Right lobe of liver (tissue), 6 donors: ENCODE data around the gene NCS1. TPM values are rescaled to one million over a fixed set of nuclear protein-coding genes. Genes with fewer than 3 reads are reported as not detected.

Experiments used
- ATAC-seq, 4 donors: fragments of 200-7000 bp; cut with Tn5 transposase; one replicate each; pipeline ENCODE4 v1.9.1; 2020; ENCODE audit warnings: mild to moderate bottlenecking in 4 of 4, moderate library complexity in 4 of 4
- DNase-seq, 3 donors: peaks; one replicate each; pipeline ENCODE4 v3.0.0-alpha.2; 2020
- H3K27ac ChIP-seq, 3 donors: fragments of 200-600 bp; one replicate each; pipeline ENCODE4 v1.8.0; 2022
- H3K27me3 ChIP-seq, 2 donors: fragments of 200-600 bp; one replicate each; pipeline ENCODE4 v1.8.0; 2022
- H3K36me3 ChIP-seq, 4 donors: fragments of 200-600 bp; sonication (generic) in 1 of 4; one replicate each; pipeline versions ENCODE4 v1.5.1 to v1.8.0; 2017 to 2022; ENCODE audit warnings: control low read depth in 1 of 4
- H3K4me1 ChIP-seq, 4 donors: fragments of 200-600 bp; sonication (generic) in 1 of 4; one replicate each; pipeline versions ENCODE4 v1.5.1 to v1.8.0; 2017 to 2022; ENCODE audit warnings: control low read depth in 1 of 4
- H3K4me3 ChIP-seq, 3 donors: fragments of 200-600 bp; one replicate each; pipeline ENCODE4 v1.8.0; 2022
- H3K9me3 ChIP-seq, 4 donors: fragments of 200-600 bp; sonication (generic) in 1 of 4; one replicate each; pipeline versions ENCODE4 v1.5.1 to v1.8.0; 2017 to 2022; ENCODE audit warnings: control low read depth in 1 of 4
- POLR2A ChIP-seq: fragments of 450-650 bp; IDR thresholded peaks from one replicate; pipeline ENCODE4 v1.6.1; 2017; ENCODE audit warnings: antibody characterized with exemption, mild to moderate bottlenecking
- WGBS: methylation state at CpG from one replicate; pipeline ENCODE4 v1.1.6; 2018; ENCODE audit warnings: low coverage, low lambda C conversion rate; ENCODE audit not compliant: insufficient coverage; ENCODE audit errors: missing lambda C conversion rate; 5-methylcytosine and 5-hydroxymethylcytosine counted together
- intact Hi-C, 2 donors: fragments of 100-400 bp; cut with DNase I; formaldehyde crosslinking; loops; one replicate each; pipeline versions ENCODE4 v1.11.2 to v1.14.1; 2022
- total RNA-seq, 6 experiments: library from RNA; depleted of rRNA in 2 of 6; stranded (reverse); fragments of >200 nt in 2 of 6; fragmentation: NEBNext Ultra II Directional in 3 of 6; extraction: Animal tissue kit (Norgen Biotek cat#: 25700) in 3 of 6; gene quantifications; one replicate each; pipeline versions ENCODE4 v1.1.0 to v1.2.4, GENCODE V29; 2016 to 2023
- TF ChIP-seq, protein P1 (sequence below), 4 donors: fragments of 200-600 bp in 3 of 4; fragments of 450-650 bp in 1 of 4; IDR thresholded peaks; one replicate each; pipeline versions ENCODE4 v1.5.1 to v1.8.0; 2016 to 2022; ENCODE audit warnings: antibody characterized with exemption in 4 of 4, mild to moderate bottlenecking in 2 of 4
- donor health status: DM: no; HTN: yes; CAD: no.
- donor health status: DM: no; HTN: no; CAD: no.
- donor health status: DM: no; HTN: no; CAD: no.
- donor health status: DM: no; HTN: yes; CAD: no.
- donor health status: DM: no; HTN: yes; CAD: no.

NCS1 gene
- total RNA-seq, 6 experiments from 2014 or later: 1.6 to 3.3 (median 2.8) TPM

DNA sequence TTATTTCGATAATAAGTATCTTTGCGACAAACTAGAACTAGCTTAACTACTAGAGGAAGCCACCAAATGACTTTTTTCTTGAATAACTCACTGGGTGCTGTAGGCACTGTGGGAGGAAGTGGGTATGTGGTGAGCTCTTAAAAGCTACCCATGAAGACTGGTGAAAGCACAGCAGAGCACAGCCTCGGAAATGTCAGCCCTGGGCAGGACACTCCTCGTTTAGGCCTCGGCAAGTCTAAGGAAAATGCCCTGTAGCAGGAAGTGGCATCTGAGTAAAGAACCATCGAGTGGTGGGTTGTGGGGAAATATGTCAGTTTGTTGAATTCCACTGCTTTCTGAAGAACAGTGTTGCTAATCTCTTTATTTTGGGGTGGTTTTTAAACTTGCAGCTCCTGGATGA, 44.0 kb upstream of the NCS1 start:
- intact Hi-C loops: no loop called here
- DNase-seq: no peak
- no peaks in the 10 kb centered on the region for H3K27me3 ChIP-seq
- H3K4me3 ChIP-seq: no peak overlapping the region
- peak; percentile 57 to 75 (median 60) for ATAC-seq
- peak overlapping the region in 2 of 3 donors; percentile 37 to 77 for H3K27ac ChIP-seq
- TF ChIP-seq POLR2A: no peak
- TF ChIP-seq, protein P1, sequence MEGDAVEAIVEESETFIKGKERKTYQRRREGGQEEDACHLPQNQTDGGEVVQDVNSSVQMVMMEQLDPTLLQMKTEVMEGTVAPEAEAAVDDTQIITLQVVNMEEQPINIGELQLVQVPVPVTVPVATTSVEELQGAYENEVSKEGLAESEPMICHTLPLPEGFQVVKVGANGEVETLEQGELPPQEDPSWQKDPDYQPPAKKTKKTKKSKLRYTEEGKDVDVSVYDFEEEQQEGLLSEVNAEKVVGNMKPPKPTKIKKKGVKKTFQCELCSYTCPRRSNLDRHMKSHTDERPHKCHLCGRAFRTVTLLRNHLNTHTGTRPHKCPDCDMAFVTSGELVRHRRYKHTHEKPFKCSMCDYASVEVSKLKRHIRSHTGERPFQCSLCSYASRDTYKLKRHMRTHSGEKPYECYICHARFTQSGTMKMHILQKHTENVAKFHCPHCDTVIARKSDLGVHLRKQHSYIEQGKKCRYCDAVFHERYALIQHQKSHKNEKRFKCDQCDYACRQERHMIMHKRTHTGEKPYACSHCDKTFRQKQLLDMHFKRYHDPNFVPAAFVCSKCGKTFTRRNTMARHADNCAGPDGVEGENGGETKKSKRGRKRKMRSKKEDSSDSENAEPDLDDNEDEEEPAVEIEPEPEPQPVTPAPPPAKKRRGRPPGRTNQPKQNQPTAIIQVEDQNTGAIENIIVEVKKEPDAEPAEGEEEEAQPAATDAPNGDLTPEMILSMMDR (IDR thresholded peaks at IDR 0.05): no peak
- no peaks in the 10 kb centered on the region for H3K9me3 ChIP-seq
- WGBS: 45% methylated on average over 6 of the region's 6 CpGs
- no peaks in the 10 kb centered on the region for H3K4me1 ChIP-seq
- peaks cover 0 to 20% (median 5%) of the 10 kb centered on the region in 4 donors for H3K36me3 ChIP-seq

DNA sequence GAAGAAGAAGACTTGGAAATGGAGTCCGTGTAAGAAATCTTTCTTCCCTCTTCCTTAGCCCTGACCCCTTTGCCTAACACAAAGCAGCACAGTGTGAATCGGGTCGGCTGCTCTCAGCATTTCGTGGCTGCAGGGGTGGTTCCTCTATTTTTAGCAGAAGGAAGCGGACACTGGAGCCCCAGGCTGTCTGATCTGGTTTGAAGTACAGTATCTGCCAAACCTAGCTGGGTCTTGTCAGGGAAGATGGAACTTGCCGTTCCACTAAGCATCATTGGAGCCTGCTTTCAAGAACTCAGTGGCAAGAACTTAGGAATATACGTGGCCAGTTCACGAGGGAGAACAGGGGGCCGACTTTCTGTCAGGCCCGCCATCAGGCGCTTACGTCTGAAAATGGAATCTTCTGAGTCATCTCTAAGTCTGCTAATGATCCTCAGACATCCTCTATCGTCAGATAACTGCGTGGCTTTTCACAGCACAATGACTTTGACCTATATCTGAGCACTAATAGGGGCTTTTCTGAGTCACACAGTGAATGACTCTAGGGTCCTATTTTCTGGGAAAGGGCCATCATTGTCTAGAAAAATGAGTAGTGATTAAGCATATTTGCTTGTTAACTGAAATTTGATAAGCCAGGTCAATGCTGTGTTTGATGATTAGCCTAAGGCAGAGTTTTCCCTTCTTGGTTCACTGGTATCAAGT, 43.3 kb upstream of the NCS1 start:
- no peak overlapping the region for H3K4me3 ChIP-seq
- peak in 1 of 3 donors; percentile 59 for DNase-seq
- H3K27me3 ChIP-seq: no peaks in the 10 kb centered on the region
- peak overlapping the region; percentile 5 to 77 (median 37) for H3K27ac ChIP-seq
- H3K9me3 ChIP-seq: no peaks in the 10 kb centered on the region
- intact Hi-C loops: no loop called here
- H3K4me1 ChIP-seq: no peaks in the 10 kb centered on the region
- peak; percentile 64 to 78 (median 70) for ATAC-seq
- WGBS: 28% methylated on average over 3 of the region's 14 CpGs
- peaks cover 0 to 20% (median 5%) of the 10 kb centered on the region in 4 donors for H3K36me3 ChIP-seq
- TF ChIP-seq POLR2A: no peak
- TF ChIP-seq, protein P1 (IDR thresholded peaks at IDR 0.05): no peak

DNA sequence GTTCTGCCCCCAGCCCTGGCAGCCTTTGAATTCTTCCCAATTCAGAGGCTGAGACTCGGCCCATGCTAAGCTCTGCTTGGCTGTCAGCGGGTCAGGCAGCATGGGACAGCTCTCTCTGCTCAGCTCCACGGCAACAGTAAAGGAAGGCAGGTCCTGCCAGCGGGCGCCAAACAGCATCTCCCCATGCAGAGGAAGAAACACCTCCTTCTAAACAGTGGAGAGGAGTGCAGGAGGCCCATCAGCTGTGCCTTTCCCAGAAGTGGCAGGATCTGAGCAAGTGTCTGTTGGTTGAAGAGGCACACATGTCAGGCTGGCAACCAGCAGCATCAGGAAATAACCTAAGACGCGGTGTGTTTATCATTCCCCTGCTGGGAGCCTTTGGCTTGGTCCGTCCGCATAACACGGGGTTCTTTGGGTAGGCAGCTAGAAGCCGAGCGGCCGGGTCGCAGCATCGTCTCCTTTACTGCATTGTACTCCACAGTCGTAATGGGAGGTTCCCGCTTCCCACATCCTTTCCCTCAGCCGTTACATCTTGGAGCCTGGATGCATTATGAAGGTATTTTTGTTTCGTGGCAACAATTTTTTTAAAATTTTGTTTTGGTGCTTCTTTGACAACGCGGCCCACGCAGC, 42.7 kb upstream of the NCS1 start:
- TF ChIP-seq, protein P1 (IDR thresholded peaks at IDR 0.05): no peak
- no peak for TF ChIP-seq POLR2A
- H3K4me3 ChIP-seq: no peak overlapping the region
- H3K36me3 ChIP-seq: peaks cover 0 to 20% (median 5%) of the 10 kb centered on the region in 4 donors
- DNase-seq: no peak
- no peak for ATAC-seq
- WGBS: 93% methylated on average over 11 of the region's 22 CpGs
- intact Hi-C loops: no loop called here
- H3K4me1 ChIP-seq: no peaks in the 10 kb centered on the region
- no peaks in the 10 kb centered on the region for H3K9me3 ChIP-seq
- H3K27ac ChIP-seq: peak overlapping the region; percentile 5 to 37 (median 11)
- no peaks in the 10 kb centered on the region for H3K27me3 ChIP-seq

DNA sequence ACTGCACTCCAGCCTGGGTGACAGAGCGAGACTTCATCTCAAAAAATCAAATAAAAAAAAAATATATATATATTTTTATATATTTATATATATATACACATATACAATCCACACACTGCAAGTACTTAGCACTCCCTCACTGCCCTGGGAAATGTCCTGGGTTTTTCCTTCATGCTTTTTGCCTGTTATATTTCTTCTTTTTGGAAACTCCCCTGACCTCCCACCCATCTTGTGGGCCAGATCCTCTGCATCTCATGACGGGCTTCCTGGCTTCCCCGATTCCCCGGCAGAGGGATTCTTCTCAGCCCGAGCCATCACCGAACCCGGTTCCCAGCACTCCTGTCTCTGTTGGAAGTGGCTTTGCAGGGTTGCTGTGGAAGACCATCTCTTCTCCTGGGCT, 39.5 kb upstream of the NCS1 start:
- intact Hi-C loops: no loop called here
- no peak for ATAC-seq
- DNase-seq: no peak
- Histone ChIP-seq H3K27me3 (no peaks in the 10 kb centered on the region), H3K4me1 (no peaks in the 10 kb centered on the region), H3K27ac (no peak overlapping the region), H3K4me3 (no peak overlapping the region), H3K36me3 (peaks cover 0 to 20% (median 1%) of the 10 kb centered on the region in 4 donors), H3K9me3 (no peaks in the 10 kb centered on the region)
- no peak for TF ChIP-seq POLR2A
- TF ChIP-seq, protein P1 (IDR thresholded peaks at IDR 0.05): no peak
- WGBS: 91% methylated on average over 7 of the region's 7 CpGs
